HCT116 (cell line): ENCODE measurements around the gene SEMA3G. TPM values are rescaled to one million over a fixed set of nuclear protein-coding genes. Genes with fewer than 3 reads are reported as not detected.
A peak's percentile ranks its signal among the peaks of the same experiment; 100 is the strongest.

ENCODE experiments used
- ATAC-seq: fragments of 200-7000 bp; cut with Tn5 transposase; 2 replicates; pipeline ENCODE4 v1.9.1; 2020; ENCODE audit warnings: mild to moderate bottlenecking, moderate library complexity
- BruUV-seq: library from RNA; stranded (reverse); fragments of 400-500 nt; replicated peaks from 2 replicates; lab custom pipeline; 2021; lab: Mats Ljungman, UMichigan
- CTCF ChIA-PET: fragments of 300-600 bp; sonication (Branson Sonifier 250); formaldehyde crosslinking; loops from one replicate; lab custom pipeline; 2021; ENCODE audit warnings: antibody characterized with exemption; lab: Charles Lee
- POLR2A ChIA-PET: fragments of 300-600, 350-600 bp; sonication (Branson Sonifier 250); formaldehyde crosslinking; loops from one replicate; lab custom pipeline; 2021; ENCODE audit warnings: antibody characterized with exemption; lab: Charles Lee
- RAD21 ChIA-PET, 2 experiments: fragments of 300-600 bp; sonication (Branson Sonifier 250); formaldehyde crosslinking; loops; one replicate each; lab custom pipeline; 2023; ENCODE audit warnings: low total read pairs in 2 of 2; ENCODE audit not compliant: uncharacterized antibody in 2 of 2, unreplicated experiment in 2 of 2, low non-redundant PET in 1 of 2; lab: Charles Lee
- DNase-seq: peaks from one replicate; pipeline ENCODE4 v3.0.0-alpha.2; 2010; ENCODE audit warnings: low read depth, low spot score
- H2AFZ ChIP-seq: fragments of 200-600 bp; shearing (Covaris generic), sonication (generic); 2 replicates; pipeline ENCODE4 v1.6.1; 2017; ENCODE audit warnings: low read depth, mixed run types, mixed read lengths, antibody characterized with exemption, low read length; ENCODE audit not compliant: poor library complexity, severe bottlenecking
- H3K27ac ChIP-seq: 2 replicates; pipeline ENCODE4 v1.5.1; 2012; ENCODE audit warnings: low read depth, low read length
- H3K27me3 ChIP-seq: fragments of 200-600 bp; sonication (generic); 2 replicates; pipeline ENCODE4 v1.6.1; 2016; ENCODE audit warnings: mixed run types, low read length, mixed read lengths; ENCODE audit not compliant: insufficient read depth
- H3K36me3 ChIP-seq, 2 experiments: fragments of 200-500 bp in 1 of 2; fragments of 200-600 bp in 1 of 2; sonication (Bioruptor generic) in 1 of 2; sonication (generic) in 1 of 2; 2 replicates each; pipeline versions ENCODE4 v1.5.1 to v1.6.1; 2014 to 2016; ENCODE audit warnings: low read length in 2 of 2, inconsistent platforms in 1 of 2, mixed read lengths in 1 of 2, mixed run types in 1 of 2; ENCODE audit not compliant: insufficient read depth in 2 of 2, control insufficient read depth in 1 of 2
- H3K4me1 ChIP-seq, 2 experiments: fragments of 200-600 bp in 1 of 2; sonication (generic) in 1 of 2; 2 replicates each; pipeline versions ENCODE4 v1.5.1 to v1.6.1; 2012 to 2017; ENCODE audit warnings: low read length in 2 of 2, inconsistent platforms in 1 of 2, mild to moderate bottlenecking in 1 of 2, mixed read lengths in 1 of 2, mixed run types in 1 of 2, moderate library complexity in 1 of 2; ENCODE audit not compliant: insufficient read depth in 2 of 2, control insufficient read depth in 1 of 2
- H3K4me2 ChIP-seq: fragments of 200-600 bp; sonication (generic); 2 replicates; pipeline ENCODE4 v1.6.1; 2017; ENCODE audit warnings: mixed run types, low read length, mixed read lengths
- H3K4me3 ChIP-seq, 2 experiments: fragments of 200-600 bp in 1 of 2; sonication (generic) in 1 of 2; replicated peaks in 1 of 2; 2 replicates each; pipeline ENCODE4 v1.5.1; 2011 to 2016; ENCODE audit warnings: low read length in 2 of 2, control low read depth in 1 of 2, low read depth in 1 of 2, mild to moderate bottlenecking in 1 of 2, mixed read lengths in 1 of 2, mixed run types in 1 of 2
- H3K79me2 ChIP-seq: fragments of 200-600 bp; sonication (generic); 2 replicates; pipeline ENCODE4 v1.6.1; 2017; ENCODE audit warnings: mild to moderate bottlenecking, mixed run types, low read length, moderate library complexity, mixed read lengths; ENCODE audit not compliant: insufficient read depth
- H3K9ac ChIP-seq: fragments of 200-600 bp; sonication (generic); 2 replicates; pipeline ENCODE4 v1.6.1; 2016; ENCODE audit warnings: low read length, mixed read lengths
- H3K9me2 ChIP-seq: fragments of 200-600 bp; sonication (generic), shearing (Covaris generic); 2 replicates; pipeline ENCODE4 v1.6.1; 2017; ENCODE audit warnings: mixed run types, mild to moderate bottlenecking, moderate library complexity; ENCODE audit not compliant: insufficient read depth
- H3K9me3 ChIP-seq, 2 experiments: fragments of 200-500 bp in 1 of 2; fragments of 200-600 bp in 1 of 2; sonication (Bioruptor generic) in 1 of 2; sonication (generic) in 1 of 2; 2 replicates each; pipeline ENCODE4 v1.6.1; 2014 to 2017; ENCODE audit warnings: low read length in 2 of 2, mixed read lengths in 2 of 2, inconsistent platforms in 1 of 2, low read depth in 1 of 2, mild to moderate bottlenecking in 1 of 2, mixed run types in 1 of 2, moderate library complexity in 1 of 2; ENCODE audit not compliant: control insufficient read depth in 1 of 2, insufficient read depth in 1 of 2
- H4K20me1 ChIP-seq: fragments of 200-600 bp; sonication (generic), shearing (Covaris generic); 2 replicates; pipeline ENCODE4 v1.6.1; 2017; ENCODE audit warnings: mixed run types, mild to moderate bottlenecking, moderate library complexity; ENCODE audit not compliant: insufficient read depth
- ATF3 ChIP-seq: IDR thresholded peaks from 2 replicates; pipeline ENCODE4 v1.6.1; 2012
- CBX3 ChIP-seq: IDR thresholded peaks from 2 replicates; pipeline ENCODE4 v1.6.1; 2012; ENCODE audit warnings: low read depth
- CEBPB ChIP-seq: IDR thresholded peaks from 2 replicates; pipeline ENCODE4 v1.6.1; 2012; ENCODE audit warnings: low read depth
- CTCF ChIP-seq, 3 experiments: fragments of 200-600 bp in 1 of 3; sonication (generic) in 1 of 3; IDR thresholded peaks in 2 of 3; conservative IDR thresholded peaks in 1 of 3; 2 replicates each; pipeline ENCODE4 v1.5.1; 2012 to 2017; ENCODE audit warnings: low read depth in 2 of 3, low read length in 2 of 3, antibody characterized with exemption in 1 of 3, borderline replicate concordance in 1 of 3, control low read depth in 1 of 3, mild to moderate bottlenecking in 1 of 3, mixed read lengths in 1 of 3, mixed run types in 1 of 3, moderate library complexity in 1 of 3; ENCODE audit not compliant: insufficient read depth in 1 of 3
- EZH2 ChIP-seq: fragments of 200-600 bp; sonication (generic); IDR thresholded peaks from 2 replicates; pipeline ENCODE4 v1.6.1; 2017; ENCODE audit warnings: antibody characterized with exemption, mixed run types
- EZH2phosphoT487 ChIP-seq: fragments of 200-600 bp; IDR thresholded peaks from 2 replicates; pipeline ENCODE4 v1.6.1; 2018; ENCODE audit warnings: antibody characterized with exemption, borderline replicate concordance
- FOSL1 ChIP-seq: IDR thresholded peaks from 2 replicates; pipeline ENCODE4 v1.6.1; 2012; ENCODE audit warnings: low read depth
- JUND ChIP-seq: IDR thresholded peaks from 2 replicates; pipeline ENCODE4 v1.6.1; 2012
- MAX ChIP-seq: IDR thresholded peaks from 2 replicates; pipeline ENCODE4 v1.6.1; 2012
- POLR2A ChIP-seq: IDR thresholded peaks from 2 replicates; pipeline ENCODE4 v1.7.0; 2011; ENCODE audit warnings: borderline replicate concordance; ENCODE audit not compliant: insufficient read depth, insufficient read length; ENCODE audit errors: extremely low read depth
- POLR2AphosphoS5 ChIP-seq: IDR thresholded peaks from 2 replicates; pipeline ENCODE4 v1.6.1; 2011; ENCODE audit warnings: mild to moderate bottlenecking, low read depth, low read length, moderate library complexity
- RAD21 ChIP-seq: IDR thresholded peaks from 2 replicates; pipeline ENCODE4 v1.6.1; 2012; ENCODE audit warnings: low read depth, mild to moderate bottlenecking
- REST ChIP-seq: IDR thresholded peaks from 2 replicates; pipeline ENCODE4 v1.6.1; 2012; ENCODE audit warnings: low read depth
- SIN3A ChIP-seq: IDR thresholded peaks from 2 replicates; pipeline ENCODE4 v1.6.1; 2012; ENCODE audit warnings: low read depth
- YY1 ChIP-seq: IDR thresholded peaks from 2 replicates; pipeline ENCODE4 v1.6.1; 2011; ENCODE audit warnings: low read length, low read depth, moderate library complexity, mild to moderate bottlenecking; ENCODE audit not compliant: insufficient replicate concordance; ENCODE audit errors: extremely low read depth
- ZBTB33 ChIP-seq: IDR thresholded peaks from 2 replicates; pipeline ENCODE4 v1.6.1; 2011; ENCODE audit warnings: mild to moderate bottlenecking, low read length, moderate library complexity; ENCODE audit not compliant: insufficient replicate concordance; ENCODE audit errors: extremely low read depth
- ZFX ChIP-seq: fragments of 450-650 bp; IDR thresholded peaks from 2 replicates; pipeline ENCODE4 v1.6.1; 2017
- ZNF274 ChIP-seq: fragments of 200-500 bp; sonication (Bioruptor generic); IDR thresholded peaks from 2 replicates; pipeline ENCODE4 v1.6.1; 2014; ENCODE audit warnings: mild to moderate bottlenecking, low read depth, low read length, inconsistent platforms
- intact Hi-C: fragments of 100-400 bp; cut with micrococcal nuclease; formaldehyde crosslinking; loops from 2 replicates; pipeline ENCODE4 v1.10.0; 2022
- total RNA-seq: library from RNA; stranded (reverse); gene quantifications from one replicate; pipeline ENCODE4 v1.2.1, GENCODE V29; 2021; ENCODE audit not compliant: unreplicated experiment

SEMA3G gene
- total RNA-seq, 1 experiment from 2014 or later: 4.2 TPM

GRCh38 chr3:52450489-52451236 lies 5.8 kb upstream of the SEMA3G start:
- intact Hi-C loops: no loop called here
- peaks cover 46 to 57% of the 10 kb centered on the region in 2 experiments for H3K4me1 ChIP-seq
- no peaks in the 10 kb centered on the region for H3K27me3 ChIP-seq
- no TSS peak for BruUV-seq
- no peak overlapping the region for H3K9ac ChIP-seq
- DNase-seq (no peak), ATAC-seq (no peak)
- H3K9me2 ChIP-seq: no peaks in the 10 kb centered on the region
- H3K27ac ChIP-seq: peak overlapping the region; percentile 21
- H4K20me1 ChIP-seq: no peaks in the 10 kb centered on the region
- no peak overlapping the region for H2AFZ ChIP-seq
- H3K36me3 ChIP-seq: no peaks in the 10 kb centered on the region
- peaks cover 2% of the 10 kb centered on the region; the same call in 1 of the 2 replicates for H3K79me2 ChIP-seq
- H3K4me2 ChIP-seq: peak overlapping the region; percentile 65
- ChIA-PET POLR2A (no interaction called here), CTCF (no interaction called here), RAD21 (no interaction called here)
- H3K4me3 ChIP-seq: no peak overlapping the region
- H3K9me3 ChIP-seq: no peaks in the 10 kb centered on the region
- no peak for TF ChIP-seq CTCF (IDR thresholded peaks at IDR 0.05 in 2 of 3, conservative IDR thresholded peaks at IDR 0.05 in 1 of 3; ENCODE audit: borderline replicate concordance in 1 of 3, insufficient read depth in 1 of 3, low read depth in 2 of 3, low read length in 2 of 3)
- TF ChIP-seq MAX: no peak
- no peak for TF ChIP-seq ZBTB33
- TF ChIP-seq EZH2phosphoT487: no peak
- TF ChIP-seq SIN3A: no peak
- no peak for TF ChIP-seq RAD21
- no peak for TF ChIP-seq EZH2
- no peak for TF ChIP-seq POLR2AphosphoS5
- no peak for TF ChIP-seq ZFX
- no peak for TF ChIP-seq ATF3
- no peak for TF ChIP-seq JUND
- no peak for TF ChIP-seq FOSL1
- no peak for TF ChIP-seq CEBPB
- TF ChIP-seq REST: no peak
- TF ChIP-seq CBX3: no peak
- TF ChIP-seq POLR2A: no peak
- TF ChIP-seq ZNF274: no peak
- no peak for TF ChIP-seq YY1
